ENCODE data around the gene TMEM35B.
"Not testable (repeated sequence)": the region's sequence is repeated elsewhere in the genome, so short reads cannot be mapped to it uniquely, and the experiment has no call there.

TMEM35B gene

DNA sequence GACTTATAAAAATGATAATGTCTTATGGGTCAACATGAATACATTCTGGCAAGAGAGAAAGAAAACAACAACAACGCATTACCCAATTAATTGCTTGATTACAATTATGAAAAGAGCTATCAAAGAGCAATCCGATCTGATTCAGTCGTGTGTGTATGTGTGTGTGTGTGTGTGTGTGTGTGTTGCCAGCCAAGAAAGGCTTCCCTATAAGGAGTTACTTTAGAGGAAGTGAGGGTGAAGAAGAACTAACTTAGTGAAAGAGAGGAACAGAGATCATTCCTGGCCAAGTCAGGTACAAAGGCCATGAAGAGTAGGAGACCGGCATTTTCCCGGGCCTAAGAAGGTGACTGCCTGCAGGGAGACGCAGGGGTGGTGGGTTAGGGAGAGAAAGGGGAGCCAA is 9.4 kb downstream of the TMEM35B start:
- no peak for DNase-seq

DNA sequence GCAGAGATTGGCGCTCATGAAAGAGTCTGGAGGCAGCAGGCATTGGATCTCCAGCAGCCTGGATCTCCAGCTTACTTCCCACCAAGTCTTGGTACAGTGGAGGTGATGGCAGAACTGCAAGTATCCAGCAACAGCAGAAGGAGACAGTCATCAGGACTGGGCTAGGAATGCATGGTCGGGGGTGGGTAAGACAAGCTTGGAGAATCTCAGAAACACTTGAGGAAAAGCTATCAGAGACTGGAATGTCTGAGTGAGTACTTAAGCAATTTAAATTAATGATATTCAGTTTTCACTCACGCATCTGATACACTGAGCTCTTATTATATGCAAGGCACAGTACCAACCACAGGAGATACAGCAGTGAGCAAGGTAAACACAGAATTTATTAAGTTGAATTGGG is 9.8 kb downstream of the TMEM35B start:
- DNase-seq, result no peak

DNA sequence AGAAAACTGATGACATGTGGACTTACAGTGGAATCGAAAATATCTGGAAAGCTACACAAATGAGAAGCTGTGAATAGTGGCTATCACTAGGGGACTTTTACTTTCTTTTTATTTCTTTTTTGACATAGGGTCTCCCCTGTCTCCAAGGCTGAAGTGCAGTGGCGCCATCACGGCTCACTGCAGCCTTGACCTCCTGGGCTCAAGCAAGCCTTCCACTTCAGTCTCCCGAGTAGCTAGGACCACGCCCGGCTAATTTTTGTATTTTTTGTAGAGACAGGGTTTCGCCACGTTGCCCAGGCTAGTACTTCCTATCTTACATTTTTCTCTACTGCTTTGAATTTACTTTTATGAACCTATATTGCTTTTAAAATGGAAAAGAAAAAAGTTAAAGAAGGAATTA is 10.5 kb downstream of the TMEM35B start:
- DNase-seq, result no peak

DNA sequence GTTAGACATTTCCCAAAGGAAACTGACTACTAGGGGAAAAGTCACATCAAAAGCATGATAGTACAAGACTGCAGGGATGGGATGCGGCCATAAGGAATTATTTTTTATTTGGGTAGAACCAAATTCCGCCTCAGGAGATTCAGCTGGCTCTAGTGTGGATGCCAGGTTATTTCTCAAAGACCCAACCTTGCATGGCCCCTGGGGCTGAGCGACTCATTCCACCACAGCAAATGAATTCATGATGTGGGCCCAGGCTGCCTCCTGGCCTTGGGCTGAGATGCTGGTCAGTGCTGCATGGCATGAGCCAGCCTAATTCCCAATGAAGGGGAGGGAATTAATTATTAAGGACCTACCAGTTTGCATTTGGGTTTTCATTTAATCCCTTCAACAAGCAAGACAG is 11.8 kb downstream of the TMEM35B start:
- DNase-seq, result no peak

DNA sequence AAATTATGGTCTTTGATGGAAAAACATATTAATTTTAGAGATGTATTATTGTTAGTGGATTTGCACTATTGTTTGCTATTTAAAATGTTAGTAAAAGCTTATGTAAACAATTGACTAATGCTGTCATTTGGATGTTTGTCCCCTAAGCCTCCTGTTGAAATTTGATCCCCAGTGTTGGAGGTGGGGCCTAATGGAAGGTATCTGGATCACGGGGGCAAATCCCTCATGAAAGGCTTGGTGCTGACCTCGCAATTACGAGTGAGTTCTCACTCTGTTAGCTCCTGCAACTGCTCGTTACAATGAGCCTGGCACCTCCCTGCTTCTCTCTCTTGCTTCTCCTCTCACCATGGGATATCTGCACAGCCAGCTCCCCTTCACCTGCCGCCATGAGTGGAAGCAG is 14.3 kb downstream of the TMEM35B start:
- no peak for DNase-seq

DNA sequence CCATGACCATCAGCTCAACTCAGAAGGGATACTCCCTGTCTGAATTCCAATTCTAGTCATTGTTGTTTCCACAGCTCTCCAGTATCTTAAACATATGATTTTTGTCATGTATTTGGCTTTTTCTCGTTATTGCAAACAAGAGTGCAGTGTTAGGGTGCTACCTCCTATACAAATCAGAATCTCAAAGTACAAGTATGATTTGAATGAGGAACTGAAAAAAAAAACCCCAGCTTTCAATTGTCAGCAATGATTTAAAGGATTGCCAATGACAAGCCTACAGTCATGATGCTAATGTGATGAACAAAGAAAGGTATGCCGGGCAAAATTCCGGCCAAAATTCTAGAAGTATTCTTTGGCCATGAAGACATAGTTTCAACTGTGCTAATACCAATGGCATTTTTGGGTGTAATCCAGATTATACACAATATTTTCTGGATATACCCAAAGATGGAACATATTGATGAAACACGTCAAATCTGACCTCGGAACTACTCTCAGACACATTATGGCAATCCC is 14.9 kb downstream of the TMEM35B start:
- DNase-seq, result no peak

DNA sequence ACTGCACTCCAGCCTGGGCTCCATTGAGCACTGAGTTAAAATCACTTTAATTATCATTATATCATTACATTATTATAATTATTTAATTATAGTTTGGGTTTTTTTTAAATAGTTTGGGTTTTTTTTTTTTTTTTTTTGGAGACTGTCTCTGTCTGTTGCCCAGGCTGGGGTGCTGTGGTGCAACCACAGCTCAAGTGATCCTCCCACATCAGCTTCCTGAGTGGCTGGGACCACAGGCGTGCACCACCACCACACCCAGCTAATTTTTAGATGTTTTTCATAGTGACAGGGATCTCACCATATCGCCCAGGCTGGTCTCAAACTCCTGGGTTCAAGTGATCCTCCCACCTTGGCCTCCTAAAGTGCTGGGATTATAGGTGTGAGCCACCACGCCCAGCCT is 16.9 kb downstream of the TMEM35B start:
- not testable (repeated sequence) for DNase-seq

DNA sequence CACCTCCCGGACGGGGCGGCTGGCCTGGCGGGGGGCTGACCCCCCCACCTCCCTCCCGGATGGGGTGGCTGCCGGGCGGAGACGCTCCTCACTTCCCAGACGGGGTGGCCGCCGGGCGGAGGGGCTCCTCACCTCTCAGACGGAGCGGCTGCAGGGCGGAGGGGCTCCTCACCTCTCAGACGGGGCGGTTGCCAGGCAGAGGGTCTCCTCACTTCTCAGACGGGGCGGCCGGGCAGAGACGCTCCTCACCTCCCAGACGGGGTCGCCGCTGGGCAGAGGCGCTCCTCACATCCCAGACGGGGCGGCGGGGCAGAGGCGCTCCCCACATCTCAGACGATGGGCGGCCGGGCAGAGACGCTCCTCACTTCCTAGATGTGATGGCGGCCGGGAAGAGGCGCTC is 17.5 kb downstream of the TMEM35B start:
- not testable (repeated sequence) for DNase-seq

DNA sequence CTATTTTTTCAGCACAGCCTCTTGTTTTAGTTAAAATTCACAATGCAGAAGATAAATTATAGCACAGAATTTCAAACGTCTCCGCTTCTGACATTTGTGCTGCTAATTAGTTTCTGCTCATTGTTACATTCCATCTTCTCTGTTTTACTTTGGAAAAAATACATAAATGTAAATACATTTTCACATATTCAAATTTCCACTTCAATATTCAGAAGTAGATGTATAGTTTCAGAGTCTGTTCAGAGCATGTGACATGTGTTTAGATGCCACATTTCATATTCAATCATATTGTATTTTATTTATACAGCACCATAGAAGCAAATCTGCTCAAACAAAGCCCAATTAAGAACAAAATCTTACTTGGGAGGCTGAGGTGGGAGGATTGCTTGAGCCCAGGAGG is 19.6 kb downstream of the TMEM35B start:
- no peak for DNase-seq

DNA sequence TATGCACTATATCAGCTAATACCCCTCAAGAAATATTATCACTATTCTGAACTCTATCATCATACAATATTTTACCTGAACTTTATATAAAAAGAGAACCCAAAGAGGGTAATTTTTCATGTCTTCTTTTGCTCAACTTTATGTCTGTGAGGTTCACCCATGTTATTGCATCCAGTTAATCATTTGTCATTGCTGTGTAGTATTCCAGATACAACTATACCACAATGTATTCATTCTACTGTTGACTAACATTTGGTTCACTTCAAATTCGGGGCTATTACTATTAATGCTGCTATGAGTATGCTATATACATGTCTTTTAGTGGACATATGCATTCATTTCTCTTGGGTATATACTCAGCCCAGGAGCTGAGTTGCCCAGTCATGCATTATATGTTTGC is 34.7 kb downstream of the TMEM35B start:
- no peak for DNase-seq

DNA sequence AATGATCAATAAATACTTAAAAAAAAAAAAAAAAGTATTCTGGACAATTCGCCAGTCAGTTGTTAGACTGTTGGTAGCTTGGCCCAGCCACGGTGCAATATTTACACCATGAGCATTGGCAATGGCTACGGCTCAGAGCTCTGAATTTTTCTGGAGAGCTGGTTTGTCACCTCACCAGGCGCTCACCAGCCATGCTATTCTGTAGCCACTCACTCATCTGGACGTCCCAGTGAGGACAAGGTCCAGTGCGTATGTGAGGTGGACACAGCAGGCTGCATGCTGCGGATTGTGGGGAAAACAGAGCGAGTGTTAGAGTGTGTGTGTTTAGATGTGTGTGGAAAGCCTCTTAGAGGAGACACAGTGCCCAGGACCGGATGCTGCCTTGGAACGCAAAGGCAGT is 36.4 kb downstream of the TMEM35B start:
- not testable (repeated sequence) for DNase-seq

DNA sequence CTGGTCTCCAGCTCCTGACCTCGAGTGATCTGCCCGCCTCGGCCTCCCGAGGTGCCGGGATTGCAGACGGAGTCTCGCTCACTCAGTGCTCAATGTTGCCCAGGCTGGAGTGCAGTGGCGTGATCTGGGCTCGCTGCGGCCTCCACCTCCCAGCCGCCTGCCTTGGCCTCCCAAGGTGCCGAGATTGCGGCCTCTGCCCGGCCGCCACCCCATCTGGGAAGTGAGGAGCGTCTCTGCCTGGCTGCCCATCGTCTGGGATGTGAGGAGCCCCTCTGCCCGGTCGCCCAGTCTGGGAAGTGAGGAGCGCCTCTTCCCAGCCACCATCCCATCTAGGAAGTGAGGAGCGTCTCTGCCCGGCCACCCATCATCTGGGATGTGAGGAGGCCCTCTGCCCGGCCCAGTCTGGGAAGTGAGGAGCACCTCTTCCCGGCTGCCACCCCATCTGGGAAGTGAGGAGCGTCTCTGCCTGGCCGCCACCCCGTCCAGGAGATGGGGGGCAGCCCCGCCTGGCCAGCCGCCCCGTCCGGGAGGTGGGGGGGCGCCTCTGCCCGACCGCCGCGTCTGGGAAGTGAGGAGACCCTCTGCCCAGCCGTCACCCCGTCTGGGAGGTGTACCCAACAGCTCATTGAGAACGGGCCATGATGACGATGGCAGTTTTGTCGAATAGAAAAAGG is 37.4 kb downstream of the TMEM35B start:
- not testable (repeated sequence) for DNase-seq

DNA sequence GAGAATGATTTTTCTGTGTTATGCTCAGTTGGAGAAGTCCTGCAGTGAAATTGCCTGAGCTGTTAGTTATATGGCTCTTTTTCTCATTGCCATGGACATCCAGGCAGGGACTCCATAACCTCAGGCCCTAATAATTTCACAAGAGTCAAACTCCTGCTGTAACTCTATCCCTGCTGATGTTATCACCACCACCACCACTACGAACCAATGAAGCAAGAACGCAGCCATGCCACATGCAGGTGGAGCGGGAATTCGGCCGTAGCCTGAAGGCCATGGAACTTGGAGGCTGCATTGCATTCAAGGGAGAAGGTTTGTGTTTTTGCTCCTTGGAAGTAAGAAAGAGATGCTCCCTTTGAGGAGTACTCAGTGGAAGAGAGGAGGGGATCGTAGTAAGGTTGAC is 38.9 kb downstream of the TMEM35B start:
- DNase-seq, result no peak

DNA sequence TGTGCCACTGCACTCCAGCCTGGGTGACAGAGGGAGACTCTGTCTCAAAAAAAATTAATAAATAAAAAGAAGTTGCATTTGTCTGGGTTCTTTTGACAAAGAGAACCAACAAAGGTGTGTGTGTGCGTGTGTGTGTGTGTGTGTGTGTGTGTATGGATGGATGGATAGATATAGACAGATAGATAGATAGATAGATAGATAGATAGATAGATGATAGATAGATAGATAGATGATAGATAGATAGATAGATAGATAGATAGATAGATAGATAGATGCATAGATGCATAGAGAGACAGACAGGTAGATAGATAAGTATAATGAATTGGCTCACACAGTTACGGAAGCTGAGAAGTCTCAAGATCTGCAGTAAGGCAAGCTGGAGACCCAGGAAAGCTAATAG is 43.3 kb downstream of the TMEM35B start:
- not testable (repeated sequence) for DNase-seq

All from activated CD4-positive, alpha-beta T cell treated with anti-CD3 and anti-CD28 coated beads, Interleukin-2, Interleukin-6, amounts not matched to agents 100 ng/mL and 50 ng/mL, durations not matched to agents 16 hours and 8 hours (primary cell).